GM13977 (cell line): ENCODE measurements around the gene FMN1.

Source experiments
- DNase-seq: peaks from one replicate; pipeline ENCODE4 v3.0.0; 2012; ENCODE audit warnings: low spot score
- CTCF ChIP-seq: IDR thresholded peaks from 2 replicates; pipeline ENCODE4 v1.5.1; 2012; ENCODE audit warnings: mild to moderate bottlenecking, control low read depth; ENCODE audit not compliant: insufficient read depth; ENCODE audit errors: extremely low read depth, missing control alignments
- in situ Hi-C: fragments of 300-500 bp; cut with MboI; formaldehyde crosslinking; loops from one replicate; pipeline ENCODE4 v1.12.0; 2022; ENCODE audit warnings: low sequenced_read_pairs, low pct_unique_long_range_greater_than_20kb, mixed read lengths, inconsistent platforms; ENCODE audit not compliant: unreplicated experiment

The FMN1 gene

GRCh38 chr15:33099213-33099612, 95.3 kb downstream of the FMN1 start:
- no peak for TF ChIP-seq CTCF
- no peak for DNase-seq
- in situ Hi-C loops, result no loop called here

GRCh38 chr15:33098094-33099058, 96.1 kb downstream of the FMN1 start:
- no peak for DNase-seq
- in situ Hi-C loops, result no loop called here
- TF ChIP-seq CTCF, result no peak

GRCh38 chr15:33096134-33096533, 98.4 kb downstream of the FMN1 start:
- TF ChIP-seq CTCF, result no peak
- DNase-seq, result no peak
- in situ Hi-C loops, result no loop called here

GRCh38 chr15:33095641-33096040, 98.9 kb downstream of the FMN1 start:
- DNase-seq, result no peak
- in situ Hi-C loops, result no loop called here
- no peak for TF ChIP-seq CTCF

- in situ Hi-C loops, result no loop called here
- TF ChIP-seq CTCF, result no peak
- no peak for DNase-seq
These were observed 100.2 kb downstream of the FMN1 start for GRCh38 chr15:33094336-33094735.

GRCh38 chr15:33093222-33093621, 101.3 kb downstream of the FMN1 start:
- in situ Hi-C loops, result no loop called here
- TF ChIP-seq CTCF, result no peak

More at GRCh38 chr15:33093222-33093621, 101.3 kb downstream of the FMN1 start:
- no peak for DNase-seq
